HepG2 (cell line): Measurements from ENCODE around the gene BET1L. TPM values are rescaled to one million over a fixed set of nuclear protein-coding genes. Genes with fewer than 3 reads are reported as not detected.

Experiments used
- AGO2 ChIP-seq: fragments of 200-400 bp; formaldehyde crosslinking; optimal IDR thresholded peaks from 2 replicates; pipeline ENCODE3; 2017; ENCODE audit warnings: mild to moderate bottlenecking, low read depth, low read length, moderate library complexity
- FOXA3 ChIP-seq: IDR thresholded peaks from 2 replicates; pipeline ENCODE4 v1.6.1; 2016; ENCODE audit warnings: missing genetic modification reagents, missing compliant biosample characterization
- PHF8 ChIP-seq: sonication (generic); formaldehyde crosslinking; IDR thresholded peaks from 2 replicates; pipeline ENCODE4 v1.5.0; 2020; ENCODE audit warnings: missing genetic modification reagents
- RXRB ChIP-seq: IDR thresholded peaks from 2 replicates; pipeline ENCODE4 v1.6.1; 2016; ENCODE audit warnings: borderline replicate concordance, missing genetic modification reagents, missing compliant biosample characterization
- SAFB2 ChIP-seq: sonication (generic); formaldehyde crosslinking; IDR thresholded peaks from 2 replicates; pipeline ENCODE4 v1.5.1; 2020; ENCODE audit warnings: missing genetic modification reagents, low read depth, mild to moderate bottlenecking, borderline replicate concordance
- SRSF1 ChIP-seq: fragments of 200-400 bp; formaldehyde crosslinking; optimal IDR thresholded peaks from 2 replicates; pipeline ENCODE3; 2017; ENCODE audit warnings: mild to moderate bottlenecking, low read depth, low read length, moderate library complexity
- ZSCAN31 ChIP-seq: sonication (generic); formaldehyde crosslinking; IDR thresholded peaks from 2 replicates; pipeline ENCODE4 v1.5.0; 2020; ENCODE audit warnings: low read depth, mild to moderate bottlenecking, missing genetic modification reagents
- polyA plus RNA-seq, 8 experiments: library from polyadenylated mRNA; depleted of rRNA in 3 of 8; stranded (reverse) in 7 of 8; unstranded in 1 of 8; fragments of >200 nt; fragmentation: Illumina TruSeq in 4 of 8; extraction: Trizol in 4 of 8; gene quantifications; 2 replicates each; pipeline versions ENCODE4 v1.2.1 to v1.2.3, GENCODE V29; 2011 to 2016; ENCODE audit warnings: low read depth in 4 of 8, missing spikeins in 1 of 8, mixed read lengths in 1 of 8; ENCODE audit not compliant: insufficient read depth in 1 of 8
- total RNA-seq, 5 experiments: library from RNA; depleted of rRNA; stranded (reverse); fragments of >200 nt; fragmentation: Illumina TruSeq; extraction: Trizol; gene quantifications; 2 replicates each; pipeline ENCODE4 v1.2.3, GENCODE V29; 2016; ENCODE audit warnings: low read depth in 1 of 5
- TF ChIP-seq, protein P1 (sequence below): sonication (generic); formaldehyde crosslinking; IDR thresholded peaks from one replicate; pipeline ENCODE4 v1.5.1; 2020; ENCODE audit warnings: mild to moderate bottlenecking, missing genetic modification reagents; ENCODE audit errors: not compliant biosample characterization
- TF ChIP-seq, protein P2 (sequence below): IDR thresholded peaks from 2 replicates; pipeline ENCODE4 v1.6.1; 2016; ENCODE audit warnings: missing biosample characterization, missing genetic modification reagents, low read depth
- TF ChIP-seq, protein P3 (sequence below): sonication (generic); formaldehyde crosslinking; IDR thresholded peaks from 2 replicates; pipeline ENCODE4 v1.5.0; 2020; ENCODE audit warnings: missing genetic modification reagents
- TF ChIP-seq, protein P4 (sequence below): sonication (generic); formaldehyde crosslinking; IDR thresholded peaks from 2 replicates; pipeline ENCODE4 v1.4.0; 2020; ENCODE audit warnings: mild to moderate bottlenecking, low read depth, missing genetic modification reagents
- TF ChIP-seq, protein P5 (sequence below): sonication (generic); formaldehyde crosslinking; IDR thresholded peaks from 2 replicates; pipeline ENCODE4 v1.5.0; 2020; ENCODE audit warnings: missing genetic modification reagents
- TF ChIP-seq, protein P6 (sequence below): sonication (generic); formaldehyde crosslinking; IDR thresholded peaks from 2 replicates; pipeline ENCODE4 v1.5.0; 2020; ENCODE audit warnings: missing genetic modification reagents

The BET1L gene
- total and polyA plus RNA-seq, 2 of the 13 experiments (the other 11 are each of a cell fraction or from before 2014, with no cell fraction given) = 26.2 to 59.6 TPM

DNA sequence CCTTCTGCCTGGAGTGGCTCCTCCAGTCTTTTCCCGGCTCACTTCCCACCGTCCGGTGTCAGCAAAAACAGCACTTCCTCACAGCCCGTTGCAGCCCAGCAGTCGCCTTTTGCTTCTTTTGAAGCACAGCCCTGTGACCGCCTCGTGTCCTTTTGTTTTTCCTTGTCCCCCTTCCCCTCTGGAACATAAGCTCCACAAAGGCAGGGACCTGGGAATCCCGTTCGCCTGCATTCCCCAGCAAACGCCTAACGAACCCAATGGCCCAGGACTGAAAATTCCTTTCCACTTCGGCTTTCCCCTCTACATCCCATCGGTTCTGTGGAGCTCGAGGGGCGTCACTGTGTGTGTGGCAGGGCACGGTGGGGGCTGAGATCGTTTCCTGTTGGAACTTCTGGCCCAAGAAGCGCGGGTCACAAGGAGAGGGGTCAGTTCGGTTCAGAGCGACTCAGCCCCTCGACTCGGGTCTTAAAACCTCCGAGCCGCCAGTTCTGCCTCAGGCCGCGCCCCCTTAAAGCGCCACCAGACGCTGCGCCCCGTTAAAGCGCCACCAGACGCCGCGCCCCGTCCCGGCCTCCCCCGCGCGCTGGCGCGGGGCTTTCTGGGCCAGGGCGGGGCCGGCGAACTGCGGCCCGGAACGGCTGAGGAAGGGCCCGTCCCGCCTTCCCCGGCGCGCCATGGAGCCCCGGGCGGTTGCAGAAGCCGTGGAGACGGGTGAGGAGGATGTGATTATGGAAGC is 1.1 kb upstream of the BET1L start (continued):
- TF ChIP-seq, protein P1, sequence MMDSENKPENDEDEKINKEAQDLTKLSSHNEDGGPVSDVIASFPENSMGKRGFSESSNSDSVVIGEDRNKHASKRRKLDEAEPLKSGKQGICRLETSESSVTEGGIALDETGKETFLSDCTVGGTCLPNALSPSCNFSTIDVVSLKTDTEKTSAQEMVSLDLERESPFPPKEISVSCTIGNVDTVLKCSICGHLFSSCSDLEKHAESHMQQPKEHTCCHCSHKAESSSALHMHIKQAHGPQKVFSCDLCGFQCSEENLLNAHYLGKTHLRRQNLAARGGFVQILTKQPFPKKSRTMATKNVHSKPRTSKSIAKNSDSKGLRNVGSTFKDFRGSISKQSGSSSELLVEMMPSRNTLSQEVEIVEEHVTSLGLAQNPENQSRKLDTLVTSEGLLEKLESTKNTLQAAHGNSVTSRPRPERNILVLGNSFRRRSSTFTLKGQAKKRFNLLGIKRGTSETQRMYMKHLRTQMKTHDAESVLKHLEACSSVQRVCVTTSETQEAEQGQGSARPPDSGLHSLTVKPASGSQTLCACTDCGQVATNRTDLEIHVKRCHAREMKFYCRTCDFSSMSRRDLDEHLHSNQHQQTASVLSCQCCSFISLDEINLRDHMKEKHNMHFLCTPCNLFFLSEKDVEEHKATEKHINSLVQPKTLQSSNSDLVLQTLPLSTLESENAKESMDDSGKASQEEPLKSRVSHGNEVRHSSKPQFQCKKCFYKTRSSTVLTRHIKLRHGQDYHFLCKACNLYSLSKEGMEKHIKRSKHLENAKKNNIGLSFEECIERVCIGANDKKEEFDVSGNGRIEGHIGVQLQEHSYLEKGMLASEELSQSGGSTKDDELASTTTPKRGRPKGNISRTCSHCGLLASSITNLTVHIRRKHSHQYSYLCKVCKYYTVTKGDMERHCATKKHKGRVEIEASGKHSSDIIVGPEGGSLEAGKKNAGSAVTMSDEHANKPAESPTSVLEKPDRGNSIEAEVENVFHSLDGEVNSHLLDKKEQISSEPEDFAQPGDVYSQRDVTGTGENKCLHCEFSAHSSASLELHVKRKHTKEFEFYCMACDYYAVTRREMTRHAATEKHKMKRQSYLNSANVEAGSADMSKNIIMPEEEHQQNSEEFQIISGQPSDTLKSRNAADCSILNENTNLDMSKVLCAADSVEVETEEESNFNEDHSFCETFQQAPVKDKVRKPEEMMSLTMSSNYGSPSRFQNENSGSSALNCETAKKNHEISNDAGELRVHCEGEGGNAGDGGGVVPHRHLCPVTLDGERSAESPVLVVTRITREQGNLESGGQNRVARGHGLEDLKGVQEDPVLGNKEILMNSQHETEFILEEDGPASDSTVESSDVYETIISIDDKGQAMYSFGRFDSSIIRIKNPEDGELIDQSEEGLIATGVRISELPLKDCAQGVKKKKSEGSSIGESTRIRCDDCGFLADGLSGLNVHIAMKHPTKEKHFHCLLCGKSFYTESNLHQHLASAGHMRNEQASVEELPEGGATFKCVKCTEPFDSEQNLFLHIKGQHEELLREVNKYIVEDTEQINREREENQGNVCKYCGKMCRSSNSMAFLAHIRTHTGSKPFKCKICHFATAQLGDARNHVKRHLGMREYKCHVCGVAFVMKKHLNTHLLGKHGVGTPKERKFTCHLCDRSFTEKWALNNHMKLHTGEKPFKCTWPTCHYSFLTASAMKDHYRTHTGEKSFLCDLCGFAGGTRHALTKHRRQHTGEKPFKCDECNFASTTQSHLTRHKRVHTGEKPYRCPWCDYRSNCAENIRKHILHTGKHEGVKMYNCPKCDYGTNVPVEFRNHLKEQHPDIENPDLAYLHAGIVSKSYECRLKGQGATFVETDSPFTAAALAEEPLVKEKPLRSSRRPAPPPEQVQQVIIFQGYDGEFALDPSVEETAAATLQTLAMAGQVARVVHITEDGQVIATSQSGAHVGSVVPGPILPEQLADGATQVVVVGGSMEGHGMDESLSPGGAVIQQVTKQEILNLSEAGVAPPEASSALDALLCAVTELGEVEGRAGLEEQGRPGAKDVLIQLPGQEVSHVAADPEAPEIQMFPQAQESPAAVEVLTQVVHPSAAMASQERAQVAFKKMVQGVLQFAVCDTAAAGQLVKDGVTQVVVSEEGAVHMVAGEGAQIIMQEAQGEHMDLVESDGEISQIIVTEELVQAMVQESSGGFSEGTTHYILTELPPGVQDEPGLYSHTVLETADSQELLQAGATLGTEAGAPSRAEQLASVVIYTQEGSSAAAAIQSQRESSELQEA = no peak
- TF ChIP-seq SRSF1 (no peak), PHF8 (CRISPR knock-in tag) (peak; percentile 81), SAFB2 (CRISPR knock-in tag) (no peak), AGO2 (peak; percentile 78), RXRB (CRISPR knock-in tag) (0 out of 2 replicates have a peak, but pooled peaks have one; percentile 9), ZSCAN31 (CRISPR knock-in tag) (0 out of 2 replicates have a peak, but pooled peaks have one; percentile 7), FOXA3 (CRISPR knock-in tag) (no peak)
- TF ChIP-seq, protein P2, sequence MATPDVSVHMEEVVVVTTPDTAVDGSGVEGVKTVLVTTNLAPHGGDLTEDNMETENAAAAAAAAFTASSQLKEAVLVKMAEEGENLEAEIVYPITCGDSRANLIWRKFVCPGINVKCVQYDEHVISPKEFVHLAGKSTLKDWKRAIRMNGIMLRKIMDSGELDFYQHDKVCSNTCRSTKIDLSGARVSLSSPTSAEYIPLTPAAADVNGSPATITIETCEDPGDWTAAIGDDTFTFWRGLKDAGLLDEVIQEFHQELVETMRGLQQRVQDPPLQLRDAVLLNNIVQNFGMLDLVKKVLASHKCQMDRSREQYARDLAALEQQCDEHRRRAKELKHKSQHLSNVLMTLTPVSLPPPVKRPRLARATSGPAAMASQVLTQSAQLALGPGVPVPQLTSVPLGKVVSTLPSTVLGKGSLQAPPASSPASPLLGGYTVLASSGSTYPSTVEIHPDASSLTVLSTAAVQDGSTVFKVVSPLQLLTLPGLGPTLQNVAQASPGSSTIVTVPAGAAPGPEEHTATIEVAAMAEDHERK (CRISPR knock-in tag) = no peak
- TF ChIP-seq, protein P3, sequence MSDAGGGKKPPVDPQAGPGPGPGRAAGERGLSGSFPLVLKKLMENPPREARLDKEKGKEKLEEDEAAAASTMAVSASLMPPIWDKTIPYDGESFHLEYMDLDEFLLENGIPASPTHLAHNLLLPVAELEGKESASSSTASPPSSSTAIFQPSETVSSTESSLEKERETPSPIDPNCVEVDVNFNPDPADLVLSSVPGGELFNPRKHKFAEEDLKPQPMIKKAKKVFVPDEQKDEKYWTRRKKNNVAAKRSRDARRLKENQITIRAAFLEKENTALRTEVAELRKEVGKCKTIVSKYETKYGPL (CRISPR knock-in tag) = 0 out of 2 replicates have a peak, but pooled peaks have one; percentile 36
- TF ChIP-seq, protein P4, sequence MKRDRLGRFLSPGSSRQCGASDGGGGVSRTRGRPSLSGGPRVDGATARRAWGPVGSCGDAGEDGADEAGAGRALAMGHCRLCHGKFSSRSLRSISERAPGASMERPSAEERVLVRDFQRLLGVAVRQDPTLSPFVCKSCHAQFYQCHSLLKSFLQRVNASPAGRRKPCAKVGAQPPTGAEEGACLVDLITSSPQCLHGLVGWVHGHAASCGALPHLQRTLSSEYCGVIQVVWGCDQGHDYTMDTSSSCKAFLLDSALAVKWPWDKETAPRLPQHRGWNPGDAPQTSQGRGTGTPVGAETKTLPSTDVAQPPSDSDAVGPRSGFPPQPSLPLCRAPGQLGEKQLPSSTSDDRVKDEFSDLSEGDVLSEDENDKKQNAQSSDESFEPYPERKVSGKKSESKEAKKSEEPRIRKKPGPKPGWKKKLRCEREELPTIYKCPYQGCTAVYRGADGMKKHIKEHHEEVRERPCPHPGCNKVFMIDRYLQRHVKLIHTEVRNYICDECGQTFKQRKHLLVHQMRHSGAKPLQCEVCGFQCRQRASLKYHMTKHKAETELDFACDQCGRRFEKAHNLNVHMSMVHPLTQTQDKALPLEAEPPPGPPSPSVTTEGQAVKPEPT = no peak
- TF ChIP-seq, protein P5, sequence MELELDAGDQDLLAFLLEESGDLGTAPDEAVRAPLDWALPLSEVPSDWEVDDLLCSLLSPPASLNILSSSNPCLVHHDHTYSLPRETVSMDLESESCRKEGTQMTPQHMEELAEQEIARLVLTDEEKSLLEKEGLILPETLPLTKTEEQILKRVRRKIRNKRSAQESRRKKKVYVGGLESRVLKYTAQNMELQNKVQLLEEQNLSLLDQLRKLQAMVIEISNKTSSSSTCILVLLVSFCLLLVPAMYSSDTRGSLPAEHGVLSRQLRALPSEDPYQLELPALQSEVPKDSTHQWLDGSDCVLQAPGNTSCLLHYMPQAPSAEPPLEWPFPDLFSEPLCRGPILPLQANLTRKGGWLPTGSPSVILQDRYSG (CRISPR knock-in tag) = no peak
- TF ChIP-seq, protein P6, sequence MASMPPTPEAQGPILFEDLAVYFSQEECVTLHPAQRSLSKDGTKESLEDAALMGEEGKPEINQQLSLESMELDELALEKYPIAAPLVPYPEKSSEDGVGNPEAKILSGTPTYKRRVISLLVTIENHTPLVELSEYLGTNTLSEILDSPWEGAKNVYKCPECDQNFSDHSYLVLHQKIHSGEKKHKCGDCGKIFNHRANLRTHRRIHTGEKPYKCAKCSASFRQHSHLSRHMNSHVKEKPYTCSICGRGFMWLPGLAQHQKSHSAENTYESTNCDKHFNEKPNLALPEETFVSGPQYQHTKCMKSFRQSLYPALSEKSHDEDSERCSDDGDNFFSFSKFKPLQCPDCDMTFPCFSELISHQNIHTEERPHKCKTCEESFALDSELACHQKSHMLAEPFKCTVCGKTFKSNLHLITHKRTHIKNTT (CRISPR knock-in tag) = no peak
